Measurements from ENCODE around the gene MAP4K4.

Gene MAP4K4

DNA sequence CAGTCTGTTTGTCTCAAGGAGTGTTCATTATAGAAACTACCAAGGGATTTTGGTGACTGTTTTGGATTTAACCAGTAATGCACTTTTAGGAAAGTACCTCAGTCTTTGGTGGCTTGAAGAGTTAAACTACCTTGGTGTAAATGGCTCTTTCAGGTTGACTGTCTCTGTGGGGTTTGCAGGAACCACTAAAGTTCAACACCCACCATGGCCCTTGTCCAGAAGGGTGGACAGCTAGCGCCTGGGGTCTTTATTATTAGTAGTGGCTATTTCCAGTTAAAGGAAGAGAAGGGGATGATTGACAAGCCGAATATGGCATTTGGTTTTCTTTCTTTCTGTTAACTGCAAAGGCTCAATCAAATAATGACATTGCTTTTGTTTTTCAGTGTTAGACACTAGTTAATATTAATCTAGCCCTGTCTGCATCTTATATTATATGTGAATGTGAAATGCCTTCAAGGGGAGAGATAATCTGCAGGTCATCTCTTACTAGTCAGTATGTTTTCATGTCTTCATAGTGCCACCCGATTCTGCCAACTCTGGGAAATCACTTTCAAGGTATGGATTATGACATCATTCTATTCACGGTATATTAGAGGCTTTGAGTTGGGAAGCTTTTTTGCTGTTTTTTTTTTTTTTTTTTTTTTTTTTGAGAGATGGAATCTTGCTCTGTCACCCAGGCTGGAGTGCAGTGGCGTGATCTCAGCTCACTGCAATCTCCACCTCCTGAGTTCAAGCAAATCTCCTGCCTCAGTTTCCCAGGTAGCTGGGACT is 56.4 kb downstream of the MAP4K4 start:
- TF ChIP-seq, protein P1, sequence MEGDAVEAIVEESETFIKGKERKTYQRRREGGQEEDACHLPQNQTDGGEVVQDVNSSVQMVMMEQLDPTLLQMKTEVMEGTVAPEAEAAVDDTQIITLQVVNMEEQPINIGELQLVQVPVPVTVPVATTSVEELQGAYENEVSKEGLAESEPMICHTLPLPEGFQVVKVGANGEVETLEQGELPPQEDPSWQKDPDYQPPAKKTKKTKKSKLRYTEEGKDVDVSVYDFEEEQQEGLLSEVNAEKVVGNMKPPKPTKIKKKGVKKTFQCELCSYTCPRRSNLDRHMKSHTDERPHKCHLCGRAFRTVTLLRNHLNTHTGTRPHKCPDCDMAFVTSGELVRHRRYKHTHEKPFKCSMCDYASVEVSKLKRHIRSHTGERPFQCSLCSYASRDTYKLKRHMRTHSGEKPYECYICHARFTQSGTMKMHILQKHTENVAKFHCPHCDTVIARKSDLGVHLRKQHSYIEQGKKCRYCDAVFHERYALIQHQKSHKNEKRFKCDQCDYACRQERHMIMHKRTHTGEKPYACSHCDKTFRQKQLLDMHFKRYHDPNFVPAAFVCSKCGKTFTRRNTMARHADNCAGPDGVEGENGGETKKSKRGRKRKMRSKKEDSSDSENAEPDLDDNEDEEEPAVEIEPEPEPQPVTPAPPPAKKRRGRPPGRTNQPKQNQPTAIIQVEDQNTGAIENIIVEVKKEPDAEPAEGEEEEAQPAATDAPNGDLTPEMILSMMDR (IDR thresholded peaks at IDR 0.05; ENCODE audit: extremely low read depth, missing control alignments), result no peak
- DNase-seq (ENCODE audit: low spot score), result peak; percentile 50

DNA sequence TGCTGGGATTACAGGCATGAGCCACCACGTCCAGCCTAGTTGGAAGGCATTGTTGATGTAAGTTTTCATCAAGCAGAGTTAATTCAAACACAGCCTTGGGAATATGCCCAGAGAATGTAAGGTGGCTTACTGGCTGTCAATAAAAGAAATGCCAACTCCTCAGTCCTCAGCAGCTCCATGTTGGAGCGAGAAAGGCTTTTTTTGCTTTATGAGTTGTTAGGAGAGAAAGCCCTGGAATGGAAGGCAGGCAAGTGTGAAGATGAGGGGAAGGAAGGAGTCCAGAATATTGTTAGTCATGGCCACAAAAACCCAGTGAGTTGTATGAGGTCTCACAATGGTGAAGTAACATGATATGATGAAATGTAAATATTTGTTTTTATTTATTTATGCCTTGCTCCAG is 57.1 kb downstream of the MAP4K4 start:
- no peak for DNase-seq (ENCODE audit: low spot score)
- TF ChIP-seq, protein P1 (IDR thresholded peaks at IDR 0.05; ENCODE audit: extremely low read depth, missing control alignments), result no peak

- no peak for DNase-seq (ENCODE audit: low spot score)
Measured at GRCh38 chr2:101756266-101756665, 58.8 kb downstream of the MAP4K4 start.

DNA sequence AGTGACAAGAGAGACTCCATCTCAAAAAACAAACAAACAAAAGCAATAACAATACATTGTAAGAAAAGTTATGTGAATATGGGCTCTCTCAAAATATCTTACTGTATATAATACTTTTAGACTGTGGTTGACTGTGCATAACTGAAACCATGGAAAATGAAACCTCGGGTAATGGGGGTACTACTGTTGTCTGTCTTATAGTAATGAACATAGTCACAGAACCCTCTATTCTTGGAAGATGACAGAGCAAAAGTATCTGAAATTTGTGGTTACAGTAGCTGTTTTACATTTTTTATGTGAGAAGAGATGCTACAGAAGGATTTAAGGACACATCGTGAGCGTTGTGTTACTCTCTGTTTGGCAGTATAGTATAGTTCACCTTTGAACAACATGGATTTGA is 60.5 kb downstream of the MAP4K4 start:
- DNase-seq (ENCODE audit: low spot score), result no peak
- TF ChIP-seq, protein P1 (IDR thresholded peaks at IDR 0.05; ENCODE audit: extremely low read depth, missing control alignments), result no peak

More at GRCh38 chr2:101756266-101756665, 58.8 kb downstream of the MAP4K4 start:
- TF ChIP-seq, protein P1 (IDR thresholded peaks at IDR 0.05; ENCODE audit: extremely low read depth, missing control alignments), result no peak

DNA sequence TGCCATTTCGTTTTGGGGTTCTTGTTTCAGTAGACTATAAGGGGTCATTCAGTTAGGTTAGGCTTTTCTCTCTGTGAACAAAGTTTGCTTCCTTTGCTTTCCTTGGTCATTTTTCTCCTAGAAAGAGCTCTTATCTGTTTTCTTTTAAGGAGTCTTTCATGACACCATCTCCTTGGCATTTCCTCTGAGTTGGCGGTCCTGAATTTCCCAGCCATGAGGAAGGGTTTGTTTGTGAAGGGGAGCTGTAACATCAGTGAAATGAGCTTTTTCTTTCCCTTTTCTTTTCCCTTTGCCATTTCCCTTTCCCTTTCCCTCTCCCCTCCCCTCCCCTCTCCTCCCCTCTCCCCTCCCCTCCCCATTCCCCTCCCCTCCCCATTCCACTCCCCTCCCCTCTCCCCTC is 61.7 kb downstream of the MAP4K4 start:
- no peak for DNase-seq (ENCODE audit: low spot score)
- TF ChIP-seq, protein P1 (IDR thresholded peaks at IDR 0.05; ENCODE audit: extremely low read depth, missing control alignments), result no peak

GRCh38 chr2:101762451-101763171 is 65.1 kb downstream of the MAP4K4 start:
- TF ChIP-seq, protein P1 (IDR thresholded peaks at IDR 0.05; ENCODE audit: extremely low read depth, missing control alignments), result no peak
- DNase-seq (ENCODE audit: low spot score), result no peak
